Endothelial cell of umbilical vein (primary cell): ENCODE measurements around the gene CETP. TPM values are rescaled to one million over a fixed set of nuclear protein-coding genes. Genes with fewer than 3 reads are reported as not detected.

Experiments used
- BruUV-seq: library from RNA; stranded (reverse); fragments of 400-500 nt; replicated peaks from 2 replicates; lab custom pipeline; 2021; lab: Mats Ljungman, UMichigan
- CTCF ChIA-PET: fragments of 300-600, 350-600 bp; sonication (Branson Sonifier 250); formaldehyde crosslinking; loops from one replicate; lab custom pipeline; 2021; ENCODE audit warnings: antibody characterized with exemption, inconsistent platforms; lab: Charles Lee
- POLR2A ChIA-PET: fragments of 300-600, 350-600 bp; sonication (Branson Sonifier 250); formaldehyde crosslinking; loops from one replicate; lab custom pipeline; 2021; ENCODE audit warnings: antibody characterized with exemption, inconsistent platforms; lab: Charles Lee
- DNase-seq: peaks from one replicate; pipeline ENCODE4 v3.0.0-alpha.2; 2011; ENCODE audit warnings: low read depth, low spot score
- FAIRE-seq: peaks from 2 replicates; lab custom pipeline; 2011; peaks lifted over from hg19 to GRCh38; lab: Jason Lieb, UNC
- H2AFZ ChIP-seq: 2 replicates; pipeline ENCODE4 v1.6.0; 2012; ENCODE audit warnings: low read depth, low read length, control low read depth, inconsistent platforms
- H3K27ac ChIP-seq: 2 replicates; pipeline ENCODE4 v1.5.1; 2011; ENCODE audit warnings: low read depth, mild to moderate bottlenecking, control low read depth, low read length, moderate library complexity; ENCODE audit not compliant: insufficient read depth
- H3K27me3 ChIP-seq, 2 experiments: 2 replicates each; pipeline versions ENCODE4 v1.6.0 to v1.6.1; 2011; ENCODE audit warnings: low read length in 2 of 2, mixed read lengths in 1 of 2; ENCODE audit not compliant: control insufficient read depth in 2 of 2, insufficient read depth in 2 of 2
- H3K36me3 ChIP-seq, 2 experiments: 2 replicates in 1 of 2; 3 replicates in 1 of 2; pipeline ENCODE4 v1.5.1; 2011; ENCODE audit warnings: low read length in 2 of 2, mild to moderate bottlenecking in 1 of 2, moderate library complexity in 1 of 2; ENCODE audit not compliant: control insufficient read depth in 2 of 2, insufficient read depth in 2 of 2; ENCODE audit errors: extremely low read depth in 1 of 2
- H3K4me1 ChIP-seq: 3 replicates; pipeline ENCODE4 v1.5.1; 2011; ENCODE audit warnings: mild to moderate bottlenecking, low read length; ENCODE audit not compliant: control insufficient read depth, insufficient read depth; ENCODE audit errors: extremely low read depth
- H3K4me2 ChIP-seq: 2 replicates; pipeline ENCODE4 v1.6.1; 2011; ENCODE audit warnings: low read length, control low read depth, mixed read lengths; ENCODE audit not compliant: insufficient read depth
- H3K4me3 ChIP-seq, 3 experiments: fragments of 200-600 bp in 1 of 3; sonication (generic), shearing (Covaris generic) in 1 of 3; replicated peaks in 1 of 3; 2 replicates each; pipeline ENCODE4 v1.5.1; 2011 to 2016; ENCODE audit warnings: control low read depth in 3 of 3, low read length in 3 of 3, mild to moderate bottlenecking in 2 of 3, inconsistent platforms in 1 of 3, low read depth in 1 of 3, moderate library complexity in 1 of 3; ENCODE audit not compliant: insufficient read depth in 1 of 3
- H3K79me2 ChIP-seq: 2 replicates; pipeline ENCODE4 v1.6.0; 2012; ENCODE audit warnings: low read length, inconsistent platforms; ENCODE audit not compliant: control insufficient read depth, insufficient read depth
- H3K9ac ChIP-seq: replicated peaks from 2 replicates; pipeline ENCODE3; 2011; ENCODE audit warnings: low read length, control low read depth; ENCODE audit not compliant: insufficient read depth; ENCODE audit errors: extremely low read depth
- H3K9me1 ChIP-seq: replicated peaks from 3 replicates; pipeline ENCODE4 v1.6.0; 2011; ENCODE audit warnings: mild to moderate bottlenecking, low read length; ENCODE audit not compliant: control insufficient read depth, insufficient read depth; ENCODE audit errors: extremely low read depth
- H3K9me3 ChIP-seq: replicated peaks from 2 replicates; pipeline ENCODE4 v1.5.1; 2012; ENCODE audit warnings: low read length, inconsistent platforms; ENCODE audit not compliant: control insufficient read depth, insufficient read depth
- H4K20me1 ChIP-seq: replicated peaks from 2 replicates; pipeline ENCODE3; 2011; ENCODE audit warnings: mild to moderate bottlenecking, low read length; ENCODE audit not compliant: control insufficient read depth, insufficient read depth; ENCODE audit errors: extremely low read depth
- CTCF ChIP-seq, 2 donors: IDR thresholded peaks; 1 replicate in 1 of 2; 2 replicates in 1 of 2; pipeline ENCODE4 v1.5.1; 2011; ENCODE audit warnings: low read length in 2 of 2, mild to moderate bottlenecking in 2 of 2, moderate library complexity in 2 of 2, control low read depth in 1 of 2, inconsistent platforms in 1 of 2, low read depth in 1 of 2; ENCODE audit not compliant: insufficient read depth in 1 of 2; ENCODE audit errors: extremely low read depth in 1 of 2
- EZH2 ChIP-seq: IDR thresholded peaks from 2 replicates; pipeline ENCODE4 v1.6.1; 2012; ENCODE audit warnings: borderline replicate concordance, low read depth, mild to moderate bottlenecking, moderate library complexity, low read length, inconsistent platforms; ENCODE audit not compliant: severe bottlenecking
- FOS ChIP-seq: IDR thresholded peaks from 2 replicates; pipeline ENCODE4 v1.6.1; 2011; ENCODE audit warnings: mild to moderate bottlenecking, low read length, moderate library complexity, borderline replicate concordance; ENCODE audit not compliant: insufficient read depth
- GATA2 ChIP-seq: IDR thresholded peaks from 2 replicates; pipeline ENCODE4 v1.7.0; 2011; ENCODE audit warnings: low read depth, mild to moderate bottlenecking, moderate library complexity, mixed read lengths, low read length; ENCODE audit not compliant: insufficient read length, insufficient read depth
- JUN ChIP-seq: IDR thresholded peaks from 2 replicates; pipeline ENCODE4 v1.6.1; 2011; ENCODE audit warnings: borderline replicate concordance, low read depth; ENCODE audit not compliant: insufficient read length, insufficient read depth
- MYC ChIP-seq: IDR thresholded peaks from one replicate; pipeline ENCODE4 v1.6.1; 2011; ENCODE audit warnings: mild to moderate bottlenecking, low read depth, low read length
- POLR2A ChIP-seq: IDR thresholded peaks from 2 replicates; pipeline ENCODE4 v1.6.1; 2012; ENCODE audit warnings: low read depth, mild to moderate bottlenecking, control low read depth, low read length
- POLR2AphosphoS5 ChIP-seq: IDR thresholded peaks from 2 replicates; pipeline ENCODE4 v1.6.1; 2012; ENCODE audit warnings: low read depth, mild to moderate bottlenecking, control low read depth, low read length, moderate library complexity; ENCODE audit not compliant: insufficient read depth
- dilution Hi-C: fragments of 300-500 bp; cut with MboI; formaldehyde crosslinking; loops from one replicate; pipeline ENCODE4 v1.15.0; 2019; ENCODE audit warnings: low sequenced_read_pairs; ENCODE audit not compliant: extremely low pct_ligation_motif_present
- intact Hi-C: fragments of 100-400 bp; cut with micrococcal nuclease; formaldehyde crosslinking; loops from one replicate; pipeline ENCODE4 v1.10.0; 2022
- polyA plus RNA-seq, 4 experiments: library from polyadenylated mRNA; depleted of rRNA in 3 of 4; stranded (reverse) in 3 of 4; unstranded in 1 of 4; fragments of >200 nt; gene quantifications; 2 replicates each; pipeline versions ENCODE4 v1.2.1 to v1.2.3, GENCODE V29; 2011 to 2012; ENCODE audit warnings: missing spikeins in 1 of 4
- total RNA-seq: library from RNA; stranded (reverse); gene quantifications from 2 replicates; pipeline ENCODE4 v1.2.3, GENCODE V29; 2021
- TF ChIP-seq, protein P1 (sequence below): IDR thresholded peaks from 2 replicates; pipeline ENCODE4 v1.6.1; 2011; ENCODE audit not compliant: insufficient read depth, insufficient read length

Gene CETP
- total and polyA plus RNA-seq, 2 donors (not counting 3 experiments of a cell fraction or from before 2014, with no cell fraction given) = 2.2 to 2.8 TPM

- no peak for FAIRE-seq
- dilution Hi-C loops (no loop called here), intact Hi-C loops (no loop called here)
- Histone ChIP-seq H3K36me3 (no peaks in the 10 kb centered on the region), H4K20me1 (no peaks in the 10 kb centered on the region), H3K4me3 (no peak overlapping the region), H3K27ac (no peak overlapping the region), H3K9me3 (no peaks in the 10 kb centered on the region), H3K9me1 (no peaks in the 10 kb centered on the region), H3K27me3 (peaks cover 3 to 4% of the 10 kb centered on the region in 2 experiments), H3K79me2 (no peaks in the 10 kb centered on the region), H3K4me1 (peaks cover 17% of the 10 kb centered on the region), H3K9ac (no peak overlapping the region), H2AFZ (no peak overlapping the region), H3K4me2 (no peak overlapping the region)
- ChIA-PET POLR2A (no interaction called here), CTCF (interaction anchor here (1.2 kb wide), 1 partner anchor 120 kb away, joined by 4 read pairs; no protein-coding TSS in a partner anchor)
- no TSS peak for BruUV-seq
- TF ChIP-seq POLR2AphosphoS5 (no peak), FOS (no peak), JUN (no peak), EZH2 (no peak), POLR2A (no peak), GATA2 (no peak), MYC (no peak), CTCF (IDR thresholded peaks at IDR 0.05; ENCODE audit: extremely low read depth in 1 of 2, insufficient read depth in 1 of 2, low read depth in 1 of 2, low read length in 2 of 2) (no peak)
- TF ChIP-seq, protein P1, sequence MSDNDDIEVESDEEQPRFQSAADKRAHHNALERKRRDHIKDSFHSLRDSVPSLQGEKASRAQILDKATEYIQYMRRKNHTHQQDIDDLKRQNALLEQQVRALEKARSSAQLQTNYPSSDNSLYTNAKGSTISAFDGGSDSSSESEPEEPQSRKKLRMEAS = no peak
- no peak for DNase-seq
Measured at GRCh38 chr16:56912746-56913708, 48.7 kb upstream of the CETP start.
